Activated T-helper 9 cell treated with anti-CD3 and anti-CD28 coated beads, Interleukin-2, amount 50 U/mL, for 16 hours (primary cell): ENCODE results near the gene KDR.

Experiments
- DNase-seq: peaks from one replicate; pipeline ENCODE4 v3.0.0-alpha.2; 2020; ENCODE audit warnings: low read depth

The KDR gene

GRCh38 chr4:55029821-55030503, 95.4 kb downstream of the KDR start:
- no peak for DNase-seq

- DNase-seq: no peak
Measured at GRCh38 chr4:55029321-55029720, 96.1 kb downstream of the KDR start.
